GM19395 (cell line): Measurements from ENCODE around the gene NBPF1.
"Not testable (repeated sequence)": the region's sequence is repeated elsewhere in the genome, so short reads cannot be mapped to it uniquely, and the experiment has no call there.

ENCODE experiments used
- ATAC-seq: cut with Tn5 transposase; IDR thresholded peaks from one replicate; pipeline ENCODE4 v1.9.1; 2021; ENCODE audit warnings: mild to moderate bottlenecking, moderate library complexity; ENCODE audit not compliant: unreplicated experiment

The NBPF1 gene

DNA sequence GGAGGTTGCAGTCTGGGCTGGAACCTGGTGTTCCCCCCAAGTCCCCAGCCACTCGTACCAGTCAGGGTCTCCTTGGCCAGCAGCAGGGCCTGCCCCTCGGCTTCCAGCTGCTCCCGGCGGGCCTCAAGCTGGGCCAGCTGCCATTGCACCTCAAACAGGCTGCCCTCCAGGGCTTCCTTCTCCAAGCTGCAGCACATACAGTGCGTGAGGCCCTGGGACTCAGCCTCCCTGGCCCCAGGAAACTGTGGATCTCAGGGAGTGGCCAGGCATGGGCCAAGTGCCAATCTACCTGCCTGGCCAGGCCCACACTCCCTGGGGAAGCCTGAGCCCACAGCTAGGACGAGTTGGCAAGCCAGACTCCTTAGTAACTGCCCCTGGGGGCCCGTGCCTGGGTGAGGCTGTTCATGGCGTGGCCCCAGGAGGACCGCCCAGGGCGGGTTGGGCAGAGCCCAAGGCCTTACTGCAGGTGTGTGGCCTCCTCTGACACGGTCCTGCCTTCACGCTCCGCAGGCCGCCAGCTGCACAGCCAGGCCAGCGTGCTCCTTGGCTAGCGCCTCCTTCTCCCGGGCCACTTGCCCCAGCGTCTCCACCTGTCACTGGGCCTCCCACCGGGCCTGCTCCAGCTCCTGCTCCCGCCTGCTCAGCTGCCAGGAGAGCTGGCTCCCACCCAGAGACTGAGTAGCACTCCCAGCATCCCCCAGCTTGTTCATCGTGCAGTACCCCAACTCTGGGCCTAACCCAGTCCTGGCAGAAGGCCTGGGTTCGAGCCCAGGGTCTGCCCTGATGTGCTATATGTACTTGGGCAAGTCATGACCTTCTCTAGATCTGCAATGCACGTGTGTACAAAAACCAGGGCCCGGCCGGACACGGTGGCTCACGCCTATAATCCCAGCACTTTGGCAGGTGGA is 10.7 kb upstream of the NBPF1 start:
- not testable (repeated sequence) for ATAC-seq

DNA sequence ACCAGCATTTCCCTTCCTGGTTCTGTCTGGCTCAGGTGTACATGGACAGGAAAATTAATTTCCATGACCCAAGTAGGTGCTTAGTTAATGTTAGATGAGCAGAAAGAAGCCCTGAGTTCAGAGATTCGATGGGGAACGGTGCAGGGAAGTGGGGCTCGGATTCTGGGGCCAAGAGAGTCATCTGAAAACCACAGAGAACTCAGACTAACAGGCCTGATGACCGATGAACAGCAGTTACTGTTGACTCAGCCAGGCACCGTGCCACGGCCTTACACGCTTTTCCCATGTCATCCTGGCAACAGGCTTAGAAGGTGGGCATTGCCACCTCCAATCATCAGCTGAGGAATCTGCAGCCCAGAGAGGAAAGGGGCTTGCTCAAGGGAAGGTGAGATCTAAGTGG is 10.0 kb upstream of the NBPF1 start:
- not testable (repeated sequence) for ATAC-seq

- not testable (repeated sequence) for ATAC-seq
Observed at GRCh38 chr1:16621681-16622315, 8.4 kb upstream of the NBPF1 start.

DNA sequence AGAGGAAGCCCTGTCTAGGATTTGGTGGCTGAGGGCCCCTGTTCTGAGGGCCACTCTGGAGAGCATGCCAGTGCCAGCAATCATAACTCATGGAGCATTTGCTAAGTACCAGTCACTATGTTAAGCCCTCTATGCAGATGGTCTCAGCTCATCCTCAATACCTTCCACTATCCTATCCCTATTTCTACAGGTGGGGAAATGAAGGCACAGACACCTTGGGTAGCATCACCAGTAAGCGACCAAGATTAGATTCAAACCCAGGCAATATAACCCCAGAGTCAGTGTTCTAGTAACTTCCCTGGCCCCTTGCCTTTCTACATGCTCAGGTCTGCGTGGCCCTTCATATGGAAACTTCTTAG is 7.9 kb upstream of the NBPF1 start:
- ATAC-seq, result no peak

DNA sequence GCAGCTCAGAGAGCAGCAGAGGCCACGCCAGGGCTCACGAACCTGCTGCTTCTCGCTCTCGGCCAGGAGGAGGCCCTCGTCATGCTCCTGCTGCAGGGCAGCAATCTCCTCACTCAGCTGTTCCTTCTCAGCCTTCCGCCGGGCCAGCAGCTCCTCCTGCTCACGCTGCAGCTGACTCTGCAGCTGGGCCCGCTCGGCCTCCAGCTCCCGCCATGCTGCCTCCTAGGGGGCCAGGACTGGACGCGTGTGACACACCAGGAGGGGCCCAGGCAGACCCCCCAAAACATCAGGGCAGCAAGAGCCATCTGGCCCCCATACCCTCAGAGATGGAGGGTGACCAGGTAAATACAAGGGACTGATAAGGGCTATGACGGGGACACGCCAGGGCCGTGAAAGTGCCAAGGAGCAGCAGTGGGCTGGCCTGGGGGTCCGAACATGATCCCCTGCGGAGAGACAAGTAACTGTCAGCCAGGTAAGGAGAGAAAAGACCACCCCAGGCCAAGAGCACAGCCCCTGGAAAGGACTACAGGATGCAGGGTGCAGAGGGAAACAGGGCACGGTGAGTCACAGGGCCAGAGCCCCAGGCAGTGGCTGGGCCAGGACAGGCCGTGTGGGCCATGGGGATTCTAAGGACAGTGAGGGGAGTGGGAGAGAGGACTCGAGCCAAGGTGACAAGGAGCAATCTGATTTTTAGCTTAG is 6.6 kb upstream of the NBPF1 start:
- not testable (repeated sequence) for ATAC-seq

DNA sequence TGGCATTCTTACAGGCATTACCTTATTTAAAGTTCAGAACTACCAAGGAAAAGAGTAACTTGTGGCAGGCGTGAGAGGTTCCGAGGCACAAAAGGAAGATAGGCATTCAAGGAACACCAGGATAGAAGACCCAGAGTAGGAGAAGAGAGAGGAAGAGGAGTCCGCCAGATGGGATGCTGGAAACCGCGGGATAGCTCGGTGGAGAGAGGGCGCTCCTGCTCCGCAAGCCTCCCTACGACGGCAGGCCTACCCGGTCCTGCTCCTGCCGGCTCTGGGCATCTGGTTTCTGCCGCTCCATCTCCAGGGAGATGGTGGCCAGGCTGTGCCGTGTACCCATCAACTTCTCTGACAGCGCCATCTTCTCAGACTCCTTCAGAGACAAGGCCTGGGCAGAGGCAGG is 5.4 kb upstream of the NBPF1 start:
- ATAC-seq, result no peak

DNA sequence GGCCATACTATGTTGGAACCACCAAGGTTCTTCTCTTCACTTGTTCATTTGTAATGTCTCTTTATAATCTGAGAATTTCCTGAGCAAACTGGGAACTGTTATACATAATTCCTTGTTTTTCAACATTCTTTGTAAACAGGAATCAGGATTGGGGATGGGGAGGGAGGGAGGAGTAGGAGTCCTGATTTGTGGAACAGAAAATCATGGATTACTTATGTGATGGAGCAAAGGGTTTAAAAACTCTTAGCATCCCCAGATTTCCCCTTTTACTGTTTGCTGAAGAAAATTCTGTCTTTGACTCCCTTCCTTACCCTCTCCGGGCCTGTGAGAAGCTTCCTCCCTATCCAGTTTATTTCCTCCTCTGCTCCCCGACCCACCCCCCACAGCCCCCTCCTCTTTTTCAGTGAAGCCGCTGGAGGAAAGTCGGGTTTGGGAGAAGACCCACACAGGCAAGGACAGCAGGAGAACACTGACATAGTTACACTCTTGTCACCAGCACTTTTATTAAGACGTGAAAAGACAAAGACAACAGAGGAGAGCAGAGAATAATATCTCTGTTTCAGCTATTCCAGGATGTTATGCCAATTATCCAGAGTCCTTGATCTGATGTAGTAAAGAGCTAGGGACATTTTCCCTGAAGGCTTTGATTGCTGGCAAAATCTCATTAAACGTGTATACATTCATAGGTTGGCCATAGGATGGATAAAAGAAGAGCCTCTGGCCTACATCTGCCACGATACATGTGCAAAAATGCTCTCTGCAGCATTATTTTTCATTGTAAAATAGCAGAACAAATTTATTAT is 4.6 kb upstream of the NBPF1 start:
- ATAC-seq, result no peak

- ATAC-seq, result no peak
Observed at GRCh38 chr1:16617114-16617631, 3.8 kb upstream of the NBPF1 start.

- no peak for ATAC-seq
Observed at GRCh38 chr1:16615253-16616252, 2.2 kb upstream of the NBPF1 start.

DNA sequence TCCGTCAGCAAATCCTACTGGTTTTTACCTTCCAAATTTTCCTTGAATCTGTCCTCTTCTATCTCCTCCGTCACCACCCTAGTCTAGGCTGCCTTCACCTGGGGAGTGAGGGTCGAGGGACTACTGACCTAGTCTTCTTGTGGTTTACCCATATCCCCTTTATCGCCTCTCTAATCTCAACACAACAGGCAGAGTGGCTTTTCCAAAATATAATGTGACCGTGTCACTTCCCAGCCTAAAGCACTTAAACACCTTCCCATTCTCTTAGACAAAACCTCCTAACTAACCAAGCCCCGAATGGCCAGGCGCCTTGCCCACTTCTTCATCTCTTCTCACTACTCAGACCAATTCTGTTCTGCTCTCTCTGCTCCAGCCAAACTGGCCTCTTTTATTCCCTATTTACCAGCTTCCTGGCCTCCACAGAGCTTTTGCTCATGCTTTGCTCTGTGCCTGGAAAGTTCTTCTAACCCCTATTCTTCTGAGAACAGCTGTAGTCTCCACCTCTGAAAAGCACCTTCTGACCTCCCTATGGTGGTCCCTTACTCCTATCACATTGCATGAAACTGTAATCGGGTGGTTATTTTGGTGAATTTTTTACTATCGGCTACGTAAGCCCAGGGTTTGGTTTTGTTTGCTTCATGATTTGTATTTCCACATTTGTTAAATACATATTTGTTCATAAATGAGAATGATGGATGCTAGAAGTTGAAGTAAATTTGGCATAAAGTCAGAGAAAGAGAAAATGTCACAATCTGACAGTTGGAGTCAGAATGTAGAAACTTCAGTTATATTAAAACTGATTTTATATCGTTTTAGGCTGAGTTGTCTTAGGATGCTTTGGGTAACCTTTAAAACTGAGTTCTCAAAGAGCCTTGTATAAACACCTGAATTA is 1.2 kb upstream of the NBPF1 start:
- ATAC-seq, result no peak

GRCh38 chr1:16612332-16613172 is 812 bp downstream of the NBPF1 start:
- no peak for ATAC-seq

DNA sequence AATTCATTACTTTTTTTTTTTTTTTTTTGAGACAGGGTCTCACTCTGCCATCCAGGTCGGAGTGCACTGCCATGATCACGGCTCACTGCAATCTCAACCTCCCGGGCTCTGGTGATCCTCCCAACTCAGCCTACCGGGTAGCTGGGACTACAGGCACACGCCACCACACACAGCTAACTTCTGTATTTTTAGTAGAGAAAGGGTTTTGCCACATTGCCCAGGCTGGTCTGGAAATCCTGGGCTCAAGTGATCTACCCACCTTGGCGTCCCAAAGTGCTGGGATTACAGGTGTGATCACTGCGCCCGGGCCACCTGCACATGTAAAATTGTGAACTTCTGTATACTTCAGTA is 1.4 kb downstream of the NBPF1 start:
- not testable (repeated sequence) for ATAC-seq

- ATAC-seq, result not testable (repeated sequence)
Observed at GRCh38 chr1:16611164-16611563, 2.2 kb downstream of the NBPF1 start.

- ATAC-seq, result not testable (repeated sequence)
Observed at GRCh38 chr1:16610553-16610952, 2.8 kb downstream of the NBPF1 start.

GRCh38 chr1:16609761-16610160 is 3.6 kb downstream of the NBPF1 start:
- not testable (repeated sequence) for ATAC-seq

GRCh38 chr1:16608838-16609560 is 4.4 kb downstream of the NBPF1 start:
- ATAC-seq, result no peak
